Spleen (tissue), 7 donors: ENCODE data around the gene TCF12.

Experiments used
- POLR2A ChIP-seq, 3 donors: fragments of 450-650 bp; IDR thresholded peaks; one replicate each; pipeline ENCODE4 v1.5.1; 2017; ENCODE audit warnings: antibody characterized with exemption in 3 of 3, mild to moderate bottlenecking in 1 of 3
- POLR2AphosphoS5 ChIP-seq, 3 donors: sonication (generic); formaldehyde crosslinking; IDR thresholded peaks; one replicate each; pipeline ENCODE4 v1.5.1; 2017; ENCODE audit warnings: antibody characterized with exemption in 3 of 3
- TF ChIP-seq, protein P1 (sequence below), 11 experiments: fragments of 200-600 bp in 7 of 11; fragments of 450-650 bp in 4 of 11; sonication (generic) in 4 of 11; IDR thresholded peaks in 8 of 11; conservative IDR thresholded peaks in 3 of 11; 1 replicate in 7 of 11; 2 replicates in 4 of 11; pipeline versions ENCODE4 v1.4.0 to v1.8.0; 2016 to 2021; ENCODE audit warnings: antibody characterized with exemption in 11 of 11, inconsistent platforms in 4 of 11, mild to moderate bottlenecking in 1 of 11
- donor health status: DM: no; HTN: no; CAD: no; lungs with moderate emphysema.
- donor health status: DM: no; HTN: no; CAD: no.
- donor health status: DM: no; HTN: no; CAD: no.

DNA sequence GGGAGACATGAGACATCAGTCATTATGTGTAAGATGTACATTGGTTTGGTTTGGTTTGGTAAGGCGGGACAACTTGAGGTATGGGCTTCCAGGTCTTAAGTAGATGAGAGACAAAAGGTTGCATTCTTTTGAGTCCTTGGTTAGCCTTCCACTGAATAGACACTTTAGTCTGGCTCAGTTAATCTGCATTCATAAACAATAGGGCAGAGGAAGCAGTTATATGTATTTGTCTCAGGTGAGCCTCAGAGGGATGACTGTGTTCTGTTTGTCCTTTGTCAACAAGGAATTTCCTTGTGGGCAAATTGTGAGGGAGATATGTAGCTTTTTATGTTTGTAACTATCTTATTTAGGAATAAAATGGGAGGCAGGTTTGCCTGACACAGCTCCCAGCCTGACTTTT, 50.4 kb downstream of the TCF12 start:
- TF ChIP-seq, protein P1, sequence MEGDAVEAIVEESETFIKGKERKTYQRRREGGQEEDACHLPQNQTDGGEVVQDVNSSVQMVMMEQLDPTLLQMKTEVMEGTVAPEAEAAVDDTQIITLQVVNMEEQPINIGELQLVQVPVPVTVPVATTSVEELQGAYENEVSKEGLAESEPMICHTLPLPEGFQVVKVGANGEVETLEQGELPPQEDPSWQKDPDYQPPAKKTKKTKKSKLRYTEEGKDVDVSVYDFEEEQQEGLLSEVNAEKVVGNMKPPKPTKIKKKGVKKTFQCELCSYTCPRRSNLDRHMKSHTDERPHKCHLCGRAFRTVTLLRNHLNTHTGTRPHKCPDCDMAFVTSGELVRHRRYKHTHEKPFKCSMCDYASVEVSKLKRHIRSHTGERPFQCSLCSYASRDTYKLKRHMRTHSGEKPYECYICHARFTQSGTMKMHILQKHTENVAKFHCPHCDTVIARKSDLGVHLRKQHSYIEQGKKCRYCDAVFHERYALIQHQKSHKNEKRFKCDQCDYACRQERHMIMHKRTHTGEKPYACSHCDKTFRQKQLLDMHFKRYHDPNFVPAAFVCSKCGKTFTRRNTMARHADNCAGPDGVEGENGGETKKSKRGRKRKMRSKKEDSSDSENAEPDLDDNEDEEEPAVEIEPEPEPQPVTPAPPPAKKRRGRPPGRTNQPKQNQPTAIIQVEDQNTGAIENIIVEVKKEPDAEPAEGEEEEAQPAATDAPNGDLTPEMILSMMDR (IDR thresholded peaks at IDR 0.05 in 8 of 11, conservative IDR thresholded peaks at IDR 0.05 in 3 of 11): no peak
- TF ChIP-seq POLR2A (IDR thresholded peaks at IDR 0.05): no peak
- TF ChIP-seq POLR2AphosphoS5 (IDR thresholded peaks at IDR 0.05): no peak
